HG02610 (cell line): ENCODE results near the gene TNFRSF19.

Experiments
- ATAC-seq: cut with Tn5 transposase; IDR thresholded peaks from one replicate; pipeline ENCODE4 v1.9.1; 2021; ENCODE audit warnings: mild to moderate bottlenecking, moderate library complexity; ENCODE audit not compliant: unreplicated experiment

The TNFRSF19 gene

GRCh38 chr13:23680845-23681669, 110.8 kb downstream of the TNFRSF19 start:
- no peak for ATAC-seq

- ATAC-seq = no peak
Observed at GRCh38 chr13:23683084-23683483, 112.9 kb downstream of the TNFRSF19 start.

- no peak for ATAC-seq
Observed at GRCh38 chr13:23684647-23685046, 114.4 kb downstream of the TNFRSF19 start.

GRCh38 chr13:23685416-23685815, 115.2 kb downstream of the TNFRSF19 start:
- no peak for ATAC-seq

GRCh38 chr13:23686948-23687347, 116.7 kb downstream of the TNFRSF19 start:
- no peak for ATAC-seq

- ATAC-seq = no peak
Observed at GRCh38 chr13:23687614-23688013, 117.4 kb downstream of the TNFRSF19 start.

GRCh38 chr13:23688336-23688735, 118.1 kb downstream of the TNFRSF19 start:
- no peak for ATAC-seq

- ATAC-seq = no peak
Observed at GRCh38 chr13:23690668-23691067, 120.5 kb downstream of the TNFRSF19 start.

- ATAC-seq = no peak
Observed at GRCh38 chr13:23692816-23693215, 122.6 kb downstream of the TNFRSF19 start.

- ATAC-seq = no peak
Observed at GRCh38 chr13:23695196-23695595, 125.0 kb downstream of the TNFRSF19 start.

- peak; percentile 92 for ATAC-seq
Observed at GRCh38 chr13:23695711-23696464, 125.7 kb downstream of the TNFRSF19 start.

GRCh38 chr13:23696610-23697009, 126.4 kb downstream of the TNFRSF19 start:
- no peak for ATAC-seq

- no peak for ATAC-seq
Observed at GRCh38 chr13:23697772-23698313, 127.6 kb downstream of the TNFRSF19 start.

GRCh38 chr13:23699271-23699670, 129.1 kb downstream of the TNFRSF19 start:
- no peak for ATAC-seq

GRCh38 chr13:23701186-23701585, 131.0 kb downstream of the TNFRSF19 start:
- ATAC-seq = no peak

- no peak for ATAC-seq
Observed at GRCh38 chr13:23701636-23702035, 131.4 kb downstream of the TNFRSF19 start.

- no peak for ATAC-seq
Observed at GRCh38 chr13:23703246-23703860, 133.1 kb downstream of the TNFRSF19 start.

- no peak for ATAC-seq
Observed at GRCh38 chr13:23705583-23705982, 135.4 kb downstream of the TNFRSF19 start.

GRCh38 chr13:23707674-23708073, 137.5 kb downstream of the TNFRSF19 start:
- no peak for ATAC-seq

GRCh38 chr13:23709536-23709935, 139.3 kb downstream of the TNFRSF19 start:
- ATAC-seq = no peak

GRCh38 chr13:23710366-23710765, 140.2 kb downstream of the TNFRSF19 start:
- ATAC-seq = no peak
